Skeletal muscle tissue (tissue), 4 donors: ENCODE measurements around the gene PARP8. TPM values are rescaled to one million over a fixed set of nuclear protein-coding genes. Genes with fewer than 3 reads are reported as not detected.

Experiments
- H3K27ac ChIP-seq: one replicate; pipeline ENCODE4 v1.7.0; 2013; ENCODE audit warnings: mild to moderate bottlenecking, low read depth, low read length, inconsistent platforms
- H3K27me3 ChIP-seq, 3 donors: one replicate each; pipeline ENCODE4 v1.7.0; 2013; ENCODE audit warnings: low read length in 3 of 3; ENCODE audit not compliant: control insufficient read depth in 3 of 3, insufficient read depth in 3 of 3
- H3K36me3 ChIP-seq, 3 donors: one replicate each; pipeline ENCODE4 v1.7.0; 2013; ENCODE audit warnings: low read length in 3 of 3; ENCODE audit not compliant: control insufficient read depth in 3 of 3, insufficient read depth in 3 of 3
- H3K4me1 ChIP-seq, 3 donors: one replicate each; pipeline ENCODE4 v1.7.0; 2013; ENCODE audit warnings: low read length in 3 of 3, mild to moderate bottlenecking in 3 of 3; ENCODE audit not compliant: control insufficient read depth in 3 of 3, insufficient read depth in 3 of 3
- H3K4me3 ChIP-seq, 3 donors: one replicate each; pipeline ENCODE4 v1.7.0; 2013; ENCODE audit warnings: low read length in 3 of 3
- H3K9ac ChIP-seq, 3 donors: one replicate each; pipeline ENCODE4 v1.7.0; 2013; ENCODE audit warnings: low read length in 3 of 3, mild to moderate bottlenecking in 3 of 3, moderate library complexity in 2 of 3, low read depth in 1 of 3
- H3K9me3 ChIP-seq, 3 donors: one replicate each; pipeline ENCODE4 v1.7.0; 2013; ENCODE audit warnings: low read length in 3 of 3; ENCODE audit not compliant: control insufficient read depth in 3 of 3
- total RNA-seq: library from RNA; depleted of rRNA; stranded (reverse); fragments of >200 nt; gene quantifications from one replicate; pipeline ENCODE4 v1.2.3, GENCODE V29; 2014
- donor health status: Osteomylitis.

Gene PARP8
- total RNA-seq, 1 donor from 2014 or later = 12.0 TPM

- peaks cover 0 to 5% (median 0%) of the 10 kb centered on the region in 3 donors for H3K36me3 ChIP-seq
Observed at GRCh38 chr5:50823568-50823967, 157.1 kb downstream of the PARP8 start.

DNA sequence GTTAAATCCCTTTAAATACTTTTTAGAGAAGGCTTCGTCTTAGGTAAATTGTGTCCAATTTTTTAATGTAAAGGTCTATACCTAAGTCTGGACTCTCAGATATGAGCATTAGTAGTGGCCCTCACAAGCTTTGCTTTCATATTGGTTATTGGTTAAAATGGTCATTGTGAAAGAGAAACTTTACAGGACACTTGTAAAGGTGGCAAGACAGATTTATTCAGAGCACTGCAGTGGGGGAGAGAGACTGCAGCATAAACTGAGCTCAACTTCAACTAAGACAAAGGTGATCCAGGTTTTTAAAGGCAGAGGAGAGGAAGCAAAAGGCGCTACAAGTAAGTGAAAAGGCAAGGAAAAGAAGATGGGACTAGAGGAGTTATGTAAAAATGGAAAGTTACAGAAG lies 157.7 kb downstream of the PARP8 start:
- no peaks in the 10 kb centered on the region for H3K9me3 ChIP-seq
- H3K9ac ChIP-seq = no peak overlapping the region
- no peak overlapping the region for H3K27ac ChIP-seq
- H3K4me3 ChIP-seq = no peak overlapping the region
- peaks cover 0 to 5% (median 0%) of the 10 kb centered on the region in 3 donors for H3K36me3 ChIP-seq
- no peaks in the 10 kb centered on the region for H3K27me3 ChIP-seq
- H3K4me1 ChIP-seq = no peaks in the 10 kb centered on the region

More at GRCh38 chr5:50823568-50823967, 157.1 kb downstream of the PARP8 start:
- Histone ChIP-seq H3K9ac (no peak overlapping the region), H3K9me3 (no peaks in the 10 kb centered on the region), H3K4me1 (no peaks in the 10 kb centered on the region), H3K27ac (no peak overlapping the region), H3K4me3 (no peak overlapping the region), H3K27me3 (no peaks in the 10 kb centered on the region)

- Histone ChIP-seq H3K9ac (no peak overlapping the region), H3K36me3 (peaks cover 0 to 8% (median 0%) of the 10 kb centered on the region in 3 donors), H3K27me3 (no peaks in the 10 kb centered on the region), H3K4me3 (no peak overlapping the region), H3K4me1 (no peaks in the 10 kb centered on the region), H3K27ac (no peak overlapping the region), H3K9me3 (no peaks in the 10 kb centered on the region)
Observed at GRCh38 chr5:50827516-50828247, 161.2 kb downstream of the PARP8 start.

DNA sequence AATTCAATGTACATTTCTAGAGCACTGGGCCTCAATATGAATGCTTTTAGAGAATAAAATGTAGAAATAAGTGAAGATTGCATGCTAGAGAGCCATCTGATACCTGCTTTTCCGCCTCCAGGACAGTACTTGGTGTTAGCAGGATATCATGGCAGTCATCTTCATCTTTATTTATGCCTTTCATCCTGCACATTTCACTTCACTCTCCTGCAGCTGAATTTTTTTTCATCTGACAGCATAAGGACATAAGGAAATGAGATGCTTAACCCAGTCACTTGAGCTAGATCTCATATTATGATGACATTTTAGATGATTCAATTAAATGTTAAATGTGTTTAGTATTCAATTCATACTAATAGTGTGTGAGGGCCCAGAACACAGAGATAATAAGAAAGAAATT lies 162.6 kb downstream of the PARP8 start:
- no peaks in the 10 kb centered on the region for H3K4me1 ChIP-seq
- no peak overlapping the region for H3K4me3 ChIP-seq
- H3K36me3 ChIP-seq = peaks cover 0 to 8% (median 0%) of the 10 kb centered on the region in 3 donors
- H3K27me3 ChIP-seq = no peaks in the 10 kb centered on the region
- H3K9me3 ChIP-seq = no peaks in the 10 kb centered on the region
- no peak overlapping the region for H3K27ac ChIP-seq
- H3K9ac ChIP-seq = no peak overlapping the region

DNA sequence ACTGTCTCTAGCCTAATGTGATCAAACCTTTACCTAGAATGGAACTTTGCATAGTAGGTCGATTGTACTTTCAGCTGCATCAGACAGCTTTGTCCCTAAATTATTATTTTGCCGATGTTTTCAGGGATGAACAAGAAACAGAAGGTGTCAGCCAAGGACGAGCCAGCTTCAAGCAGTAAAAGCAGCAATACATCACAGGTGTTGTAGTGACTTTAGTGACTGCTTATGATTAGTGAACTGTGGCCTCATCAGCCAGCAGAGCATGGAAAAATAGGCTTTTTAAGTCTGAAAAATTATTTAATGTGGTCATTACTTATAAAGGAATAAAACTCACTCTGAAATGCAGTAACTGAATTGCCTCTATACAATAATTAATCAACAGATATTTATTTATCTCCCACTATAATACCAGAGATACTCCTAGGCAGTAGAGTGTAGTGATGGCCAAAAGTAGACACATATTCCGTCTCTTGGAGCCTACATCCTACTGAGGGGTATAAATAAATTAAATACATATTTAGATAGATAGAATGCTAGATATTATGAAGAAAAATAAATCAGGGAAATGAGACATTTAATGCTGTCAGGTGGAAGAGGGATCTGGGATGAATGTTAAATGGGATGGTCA lies 166.3 kb downstream of the PARP8 start:
- Histone ChIP-seq H3K36me3 (peaks cover 0 to 5% (median 0%) of the 10 kb centered on the region in 3 donors), H3K4me1 (no peaks in the 10 kb centered on the region), H3K27ac (no peak overlapping the region), H3K9ac (no peak overlapping the region), H3K4me3 (no peak overlapping the region), H3K27me3 (no peaks in the 10 kb centered on the region), H3K9me3 (no peaks in the 10 kb centered on the region)

DNA sequence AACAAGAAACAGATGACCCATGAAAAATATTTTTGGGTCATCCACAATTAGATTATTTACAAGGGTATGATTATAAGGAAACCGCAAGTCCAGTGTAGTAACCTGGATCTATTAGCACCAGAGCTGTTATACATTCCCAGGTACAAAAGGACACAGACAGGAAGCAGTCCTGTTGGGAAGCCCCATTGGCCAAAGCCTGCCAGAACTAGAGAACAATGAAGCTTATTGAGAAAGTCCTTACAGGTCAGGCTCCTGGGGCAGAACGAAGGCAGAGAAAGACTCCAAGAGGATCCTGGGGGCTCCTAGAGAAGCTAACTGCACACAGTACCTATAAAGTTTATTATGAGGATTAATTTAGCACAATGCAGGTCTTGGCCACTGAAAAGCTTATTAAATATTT lies 169.9 kb downstream of the PARP8 start:
- Histone ChIP-seq H3K36me3 (peaks cover 0 to 2% (median 0%) of the 10 kb centered on the region in 3 donors), H3K9ac (no peak overlapping the region), H3K27me3 (no peaks in the 10 kb centered on the region), H3K4me3 (no peak overlapping the region), H3K4me1 (no peaks in the 10 kb centered on the region), H3K9me3 (no peaks in the 10 kb centered on the region), H3K27ac (no peak overlapping the region)

DNA sequence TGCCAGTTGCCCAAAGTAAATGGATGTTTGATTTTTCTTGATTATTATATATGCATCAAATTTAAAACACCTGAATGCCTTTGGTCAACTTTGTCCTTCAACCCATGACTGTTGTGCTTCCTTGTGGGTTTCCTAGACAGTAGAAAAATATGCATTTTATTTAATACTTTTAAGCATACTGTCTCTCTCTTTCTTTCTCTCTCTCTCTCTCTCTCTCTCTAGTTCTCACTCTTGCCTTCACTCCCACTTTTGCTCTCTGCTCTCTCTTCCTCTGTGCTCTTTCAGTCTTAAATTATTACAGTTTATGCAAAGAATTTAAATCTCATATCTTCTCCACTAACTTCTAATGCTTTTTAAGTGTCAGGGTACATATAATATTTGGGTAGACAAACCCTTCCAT lies 173.0 kb downstream of the PARP8 start:
- Histone ChIP-seq H3K36me3 (peaks cover 0 to 2% (median 0%) of the 10 kb centered on the region in 3 donors), H3K4me3 (no peak overlapping the region), H3K27ac (no peak overlapping the region), H3K27me3 (no peaks in the 10 kb centered on the region), H3K9me3 (no peaks in the 10 kb centered on the region), H3K4me1 (no peaks in the 10 kb centered on the region), H3K9ac (no peak overlapping the region)

GRCh38 chr5:50843091-50843490 lies 176.7 kb downstream of the PARP8 start:
- Histone ChIP-seq H3K27me3 (no peaks in the 10 kb centered on the region), H3K4me3 (no peak overlapping the region), H3K4me1 (no peaks in the 10 kb centered on the region), H3K9ac (no peak overlapping the region), H3K27ac (no peak overlapping the region), H3K9me3 (no peaks in the 10 kb centered on the region), H3K36me3 (peaks cover 0 to 2% (median 0%) of the 10 kb centered on the region in 3 donors)

DNA sequence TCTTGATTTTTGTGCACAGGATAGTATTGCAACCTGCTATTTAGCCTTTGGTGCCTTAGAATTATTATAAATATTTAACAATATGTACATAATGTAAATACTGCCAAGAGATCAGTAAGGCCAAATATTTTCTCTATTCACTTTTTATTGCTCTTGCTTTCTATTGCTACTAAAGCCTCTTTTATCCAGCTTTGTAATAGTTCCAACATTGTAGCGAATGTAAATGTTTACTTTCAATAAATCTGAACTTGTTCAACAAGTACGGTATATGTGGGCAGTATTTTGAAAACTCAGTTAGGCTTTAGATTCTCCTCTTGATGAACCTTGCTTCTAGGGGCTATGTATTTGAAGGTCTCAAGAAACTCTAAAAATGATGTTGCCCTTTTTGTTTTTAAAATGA lies 179.8 kb downstream of the PARP8 start:
- H3K27ac ChIP-seq = no peak overlapping the region
- no peaks in the 10 kb centered on the region for H3K27me3 ChIP-seq
- H3K36me3 ChIP-seq = no peaks in the 10 kb centered on the region
- H3K9ac ChIP-seq = no peak overlapping the region
- no peaks in the 10 kb centered on the region for H3K9me3 ChIP-seq
- H3K4me1 ChIP-seq = no peaks in the 10 kb centered on the region
- no peak overlapping the region for H3K4me3 ChIP-seq

DNA sequence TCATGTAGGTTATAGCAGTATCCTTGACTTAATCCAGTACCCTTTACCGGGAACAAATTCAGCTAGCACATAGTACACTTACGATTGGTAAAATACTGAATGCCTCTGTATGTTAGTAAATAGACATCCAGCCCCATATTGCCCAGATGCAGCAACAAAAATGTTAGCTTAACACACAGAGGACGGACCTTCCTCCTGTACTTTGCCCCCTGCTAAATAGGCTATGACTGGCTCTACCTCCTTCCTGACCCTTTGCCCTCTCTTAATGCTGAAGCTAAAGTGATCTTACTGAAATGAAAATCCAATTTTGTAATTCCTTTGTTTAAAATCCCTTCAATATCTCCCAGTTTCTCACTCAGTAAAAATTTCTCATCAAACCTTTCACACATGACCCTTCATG lies 183.1 kb downstream of the PARP8 start:
- no peak overlapping the region for H3K4me3 ChIP-seq
- H3K36me3 ChIP-seq = no peaks in the 10 kb centered on the region
- H3K4me1 ChIP-seq = no peaks in the 10 kb centered on the region
- no peaks in the 10 kb centered on the region for H3K9me3 ChIP-seq
- H3K27ac ChIP-seq = no peak overlapping the region
- no peak overlapping the region for H3K9ac ChIP-seq
- no peaks in the 10 kb centered on the region for H3K27me3 ChIP-seq
